Activated CD4-positive, alpha-beta T cell treated with anti-CD3 and anti-CD28 coated beads, Interleukin-2, amount 50 U/mL, for 4 hours (primary cell): ENCODE results near the gene FRMD4A.

ENCODE experiments used
- DNase-seq, 2 experiments: peaks; one replicate each; pipeline ENCODE4 v3.0.0-alpha.2; 2020

FRMD4A gene

GRCh38 chr10:13684806-13685482 lies 645.8 kb downstream of the FRMD4A start:
- DNase-seq, result no peak

DNA sequence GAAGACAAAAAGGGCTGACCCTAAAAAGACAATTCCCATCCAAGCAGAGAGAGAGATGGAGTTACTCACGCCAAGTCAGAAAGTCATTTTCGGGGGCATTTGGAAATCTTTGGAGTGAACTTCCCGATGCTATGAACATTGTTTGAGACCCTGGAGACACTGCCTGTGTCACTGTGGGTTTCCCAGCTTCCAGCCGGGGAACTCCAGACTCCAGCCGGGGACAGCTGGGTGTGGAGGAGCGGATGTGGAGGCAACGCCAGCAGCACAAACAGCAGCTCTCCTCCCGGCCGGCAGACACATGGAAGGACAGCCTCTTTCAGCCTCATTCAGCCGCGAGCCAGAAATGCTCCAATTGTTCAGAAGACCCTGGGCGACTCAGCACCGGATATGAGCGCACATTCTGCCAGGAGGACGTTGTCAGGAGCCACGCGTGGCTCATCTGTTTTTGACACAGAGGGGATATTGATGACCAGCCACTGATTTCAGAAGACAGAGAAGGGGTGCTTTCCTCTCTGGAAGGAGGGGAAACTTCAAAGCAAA lies 646.4 kb downstream of the FRMD4A start:
- DNase-seq, result no peak

- no peak for DNase-seq
Measured at GRCh38 chr10:13683017-13683416, 647.7 kb downstream of the FRMD4A start.

DNA sequence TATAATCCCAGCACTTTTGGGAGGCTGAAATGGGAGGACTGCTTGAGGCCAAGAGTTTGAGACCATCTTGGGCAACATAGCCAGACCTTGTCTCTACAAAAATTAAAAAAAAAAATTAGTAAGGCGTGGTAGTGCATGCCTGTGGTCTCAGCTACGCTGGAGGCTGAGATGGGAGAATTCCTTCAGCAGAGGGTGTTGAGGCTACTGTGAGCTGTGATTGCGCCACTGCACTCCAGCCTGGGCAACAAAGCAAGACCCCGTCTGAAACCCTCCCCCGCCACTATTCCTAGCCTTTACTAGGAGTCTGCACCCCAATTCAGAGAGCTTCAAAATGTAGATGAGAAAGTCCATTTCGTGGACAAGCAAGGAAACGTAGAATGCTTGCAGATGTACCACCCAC lies 648.8 kb downstream of the FRMD4A start:
- no peak for DNase-seq

- DNase-seq, result no peak
Measured at GRCh38 chr10:13681528-13681927, 649.2 kb downstream of the FRMD4A start.

GRCh38 chr10:13681095-13681494 lies 649.6 kb downstream of the FRMD4A start:
- no peak for DNase-seq

DNA sequence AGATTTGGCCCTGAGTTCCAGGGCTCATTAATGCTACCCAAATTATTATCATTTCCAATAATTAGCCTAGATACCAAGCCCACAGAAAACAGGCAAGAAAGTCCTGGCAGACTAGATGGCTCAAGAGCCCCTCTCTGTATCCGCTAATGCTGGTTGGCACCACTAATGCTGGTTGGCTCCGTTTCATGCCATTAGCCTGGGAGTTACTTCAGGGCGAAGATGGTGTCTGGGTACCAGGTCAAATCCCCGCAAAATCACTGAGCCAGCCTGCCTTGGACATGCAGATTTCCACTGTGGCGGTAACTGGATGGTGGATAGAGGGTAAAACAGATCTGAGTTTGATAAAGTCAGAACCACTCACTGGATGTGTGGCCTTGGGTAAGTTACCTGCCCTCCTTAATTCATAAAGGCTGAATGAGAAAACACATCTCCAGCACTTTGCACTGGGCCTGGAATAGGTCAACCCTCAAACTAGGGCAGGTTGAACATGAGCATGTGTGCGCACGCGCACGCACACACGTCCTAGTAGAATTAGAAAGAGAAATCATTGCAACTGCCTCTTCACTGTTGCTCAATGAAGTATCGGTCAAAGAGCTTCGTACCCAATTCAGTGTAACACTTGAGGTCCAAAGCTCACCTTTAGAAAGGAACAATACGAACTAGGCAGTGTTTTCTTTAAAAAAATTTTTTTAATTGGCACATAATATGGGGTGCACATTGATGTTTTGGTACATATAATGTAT lies 652.5 kb downstream of the FRMD4A start:
- no peak for DNase-seq

DNA sequence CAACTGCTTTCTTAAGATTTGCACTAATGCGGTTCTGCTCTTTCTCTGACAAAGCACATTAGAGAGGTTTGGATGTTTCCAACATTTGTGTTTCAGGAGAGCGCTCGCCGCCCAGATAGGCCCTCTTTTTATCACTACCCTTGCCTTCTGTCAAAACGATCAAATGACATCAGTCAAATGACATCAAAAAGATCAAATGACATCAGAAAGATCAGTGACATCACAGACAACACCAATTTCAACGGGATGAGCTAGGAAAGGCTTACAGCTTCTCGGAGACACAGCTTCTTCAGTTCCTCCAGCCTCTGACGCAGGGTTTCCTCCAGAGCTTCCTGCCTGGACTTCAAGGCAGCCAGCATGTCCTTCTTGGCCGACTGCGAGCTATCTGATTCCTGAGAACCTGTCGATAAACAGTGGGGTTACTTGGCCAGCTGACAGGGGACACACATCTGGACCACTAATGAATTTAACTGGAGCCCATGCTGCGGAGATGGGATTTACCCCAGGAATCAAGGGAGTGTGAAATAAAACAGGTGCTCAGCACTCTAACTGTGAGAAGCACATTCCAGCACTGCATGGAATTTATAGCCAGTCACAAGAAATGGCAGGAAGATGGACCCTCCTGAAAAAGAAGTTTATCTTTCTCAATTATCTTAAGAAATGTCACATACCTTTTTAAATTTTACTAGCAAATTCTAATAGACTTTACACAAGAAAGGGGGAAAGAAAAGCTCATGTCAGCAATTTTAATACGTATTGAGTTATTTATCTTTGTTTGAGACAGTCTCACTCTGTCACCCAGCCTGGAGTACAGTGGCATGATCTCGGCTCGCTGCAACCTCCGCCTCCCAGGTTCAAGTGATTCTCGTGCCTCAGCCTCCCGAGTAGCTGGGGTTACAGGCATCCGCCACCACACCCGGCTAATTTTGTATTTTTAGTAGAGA lies 655.8 kb downstream of the FRMD4A start:
- DNase-seq, result no peak

GRCh38 chr10:13673156-13673555 lies 657.6 kb downstream of the FRMD4A start:
- no peak for DNase-seq

DNA sequence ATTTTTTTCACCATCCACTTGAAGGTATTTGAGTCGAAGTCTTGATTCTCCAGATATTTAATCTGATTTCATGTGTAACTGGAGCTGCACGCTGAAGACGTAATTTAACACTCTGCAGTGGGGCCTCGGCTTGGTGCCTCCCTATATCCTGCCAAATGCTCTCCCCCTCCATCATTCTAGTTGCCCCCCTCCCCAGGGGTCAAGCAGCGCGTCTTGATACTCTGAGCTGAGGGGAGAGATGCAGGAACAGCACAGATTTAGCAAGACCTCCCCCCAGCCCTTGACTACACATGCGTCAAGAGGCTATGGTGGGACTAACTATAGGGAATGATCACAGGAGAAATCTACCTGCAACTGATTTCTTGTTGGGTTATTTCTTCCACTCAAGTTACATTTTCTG lies 658.2 kb downstream of the FRMD4A start:
- DNase-seq, result no peak

GRCh38 chr10:13671904-13672303 lies 658.8 kb downstream of the FRMD4A start:
- DNase-seq, result no peak

- DNase-seq, result no peak
Measured at GRCh38 chr10:13670311-13670710, 660.4 kb downstream of the FRMD4A start.

GRCh38 chr10:13669901-13670300 lies 660.8 kb downstream of the FRMD4A start:
- DNase-seq, result no peak

DNA sequence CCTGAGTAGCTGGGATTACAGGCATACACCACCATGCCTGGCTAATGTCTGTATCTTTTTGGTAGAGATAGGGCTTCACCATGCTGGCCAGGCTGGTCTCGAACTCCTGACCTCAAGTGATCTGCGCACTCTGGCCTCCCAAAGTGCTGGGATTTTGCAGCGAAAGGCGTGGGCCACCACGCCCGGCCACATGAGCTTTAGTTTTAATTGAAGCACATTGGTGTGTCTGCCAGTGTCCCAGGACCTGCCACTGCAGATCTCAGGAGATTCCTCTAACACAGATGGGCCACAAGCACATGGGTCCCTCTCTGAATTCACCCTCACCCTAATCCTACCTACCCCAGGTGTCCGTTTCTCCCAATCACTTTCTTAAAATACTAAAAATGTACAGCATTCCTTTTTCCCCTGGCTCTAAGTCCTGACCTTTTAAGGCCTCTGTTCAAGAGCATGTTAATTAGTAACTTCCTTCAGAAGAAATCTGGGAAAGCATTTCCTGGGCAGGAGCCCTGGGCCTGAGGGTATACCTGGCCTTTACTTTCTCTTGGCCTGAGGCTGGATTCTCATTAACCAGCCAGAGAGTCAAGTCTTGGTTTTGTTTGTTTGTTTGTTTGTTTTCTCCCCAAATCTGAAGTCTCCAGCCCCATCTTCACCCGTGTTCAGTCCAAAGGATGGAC lies 661.4 kb downstream of the FRMD4A start:
- DNase-seq, result no peak

- no peak for DNase-seq
Measured at GRCh38 chr10:13668126-13668525, 662.6 kb downstream of the FRMD4A start.

- DNase-seq, result no peak
Measured at GRCh38 chr10:13665516-13666262, 665.0 kb downstream of the FRMD4A start.

DNA sequence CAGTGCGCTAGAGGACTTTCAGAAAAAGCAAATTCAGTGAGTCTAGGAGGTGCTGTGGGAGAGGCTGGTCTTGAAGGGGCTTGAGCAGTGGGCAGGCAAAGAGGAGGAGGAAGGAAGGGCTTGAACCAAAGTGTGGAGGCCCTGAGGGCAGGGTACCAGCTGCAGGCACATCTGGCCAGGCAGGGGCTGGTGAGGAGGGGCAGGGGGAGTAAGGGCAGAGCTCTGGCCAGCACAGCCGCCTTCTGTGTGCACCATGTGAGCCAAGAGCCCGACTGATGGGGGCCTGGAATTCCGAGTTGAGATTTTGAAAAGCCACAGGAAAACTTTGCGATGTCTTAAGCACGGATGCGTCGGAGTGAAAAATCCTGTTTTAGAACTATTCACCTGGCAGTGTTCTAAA lies 669.5 kb downstream of the FRMD4A start:
- DNase-seq, result no peak

GRCh38 chr10:13660551-13660920 lies 670.2 kb downstream of the FRMD4A start:
- DNase-seq, result no peak

- peak; percentile 61 to 67 for DNase-seq
Measured at GRCh38 chr10:13659887-13660550, 670.7 kb downstream of the FRMD4A start.

GRCh38 chr10:13658871-13659685 lies 671.6 kb downstream of the FRMD4A start:
- no peak for DNase-seq
